ENCODE results near the gene EML1.

- TF ChIP-seq CTCF (IDR thresholded peaks at IDR 0.05) (peak; percentile 72 to 92 (median 90)), POLR2A (IDR thresholded peaks at IDR 0.05) (no peak)
These were observed 189.5 kb downstream of the EML1 start for GRCh38 chr14:99982537-99983250.
